Stimulated activated naive CD4-positive, alpha-beta T cell treated with Interleukin-2 at 50 U/mL for 16 hours (primary cell): Measurements from ENCODE around the gene CNPY1.

Source experiments
- DNase-seq: peaks from one replicate; lab custom pipeline; 2025; lab: John Stamatoyannopoulos, UW

Gene CNPY1

GRCh38 chr7:155489158-155489840 is 57.1 kb downstream of the CNPY1 start:
- no peak for DNase-seq

DNA sequence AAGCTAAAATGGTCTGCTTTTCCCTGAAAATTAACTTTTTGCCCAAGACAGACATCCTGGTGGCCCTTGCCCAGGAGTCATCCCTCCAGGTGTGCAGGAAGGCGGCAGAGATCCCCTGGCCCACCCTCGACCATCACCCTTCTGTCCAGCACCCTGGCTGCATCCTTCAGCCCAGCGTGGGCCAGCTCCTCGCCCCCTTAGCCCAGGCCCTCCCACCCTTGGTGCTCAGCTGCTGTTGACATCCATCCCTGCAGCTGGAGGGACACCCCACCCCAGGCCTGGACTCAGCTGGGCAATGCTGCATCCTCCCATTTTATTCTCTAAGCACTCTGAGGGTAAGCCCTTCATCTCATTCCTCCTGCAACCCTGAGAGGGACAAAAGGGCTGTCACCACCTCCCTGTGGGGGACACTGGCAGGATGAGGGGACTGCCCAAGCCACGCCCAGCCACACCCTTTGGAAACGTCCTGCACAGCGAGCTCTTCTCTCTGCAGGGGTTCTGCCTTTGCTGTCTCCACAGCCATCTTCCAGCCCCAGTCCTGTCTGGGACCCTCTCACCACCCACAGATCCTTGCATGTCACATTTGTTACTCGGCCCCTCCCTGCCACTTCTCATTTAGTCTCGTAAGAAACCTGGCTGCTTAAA is 57.8 kb downstream of the CNPY1 start:
- no peak for DNase-seq

DNA sequence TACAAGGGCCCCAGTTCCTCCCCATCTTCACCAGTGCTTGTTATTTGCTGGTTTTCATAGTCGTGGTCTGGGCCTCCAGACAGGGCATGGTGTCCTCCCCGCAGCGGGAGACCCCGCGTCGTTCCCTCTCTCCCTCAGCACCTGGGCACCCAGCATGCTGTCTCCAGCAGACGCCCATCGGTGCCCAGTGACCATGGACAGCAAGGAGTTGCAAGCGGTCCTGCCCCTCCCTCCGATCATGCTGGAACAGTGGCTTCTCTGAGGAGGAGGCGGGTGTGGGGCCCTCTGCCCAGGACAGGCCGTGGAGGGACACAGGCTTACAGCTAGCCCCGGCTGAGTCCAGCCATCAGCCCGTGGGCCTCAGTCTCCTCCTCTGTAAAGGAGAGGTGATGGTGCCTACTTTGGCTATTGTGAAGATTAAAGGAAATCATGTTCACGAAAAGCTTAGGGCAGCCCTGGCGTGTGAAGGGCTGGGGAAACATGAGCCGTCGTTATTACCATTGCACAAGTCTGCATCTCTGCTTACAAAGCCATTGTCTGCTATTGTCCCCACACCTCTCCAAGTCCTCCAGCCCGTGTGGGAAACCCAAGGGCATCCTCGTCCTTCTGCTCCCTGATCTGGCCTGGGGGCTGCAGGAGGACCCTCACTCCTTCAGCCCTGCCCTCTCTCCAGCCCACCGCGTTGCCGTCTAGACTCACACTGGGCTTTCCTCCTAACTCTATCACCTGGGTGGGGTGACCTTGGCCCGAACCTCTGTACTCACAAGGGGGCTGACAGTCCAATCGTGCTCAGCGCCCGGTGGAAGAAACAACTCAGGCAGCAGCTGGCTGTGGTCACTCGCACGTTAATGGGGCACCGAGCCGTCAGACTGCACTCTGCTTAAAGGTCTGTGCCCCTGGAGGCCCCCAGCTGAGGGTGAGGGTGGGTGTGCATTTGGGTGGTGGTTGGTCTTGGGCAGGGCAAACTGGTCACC is 58.6 kb downstream of the CNPY1 start:
- DNase-seq, result no peak

- DNase-seq, result no peak
Measured at GRCh38 chr7:155486783-155487508, 59.4 kb downstream of the CNPY1 start.

DNA sequence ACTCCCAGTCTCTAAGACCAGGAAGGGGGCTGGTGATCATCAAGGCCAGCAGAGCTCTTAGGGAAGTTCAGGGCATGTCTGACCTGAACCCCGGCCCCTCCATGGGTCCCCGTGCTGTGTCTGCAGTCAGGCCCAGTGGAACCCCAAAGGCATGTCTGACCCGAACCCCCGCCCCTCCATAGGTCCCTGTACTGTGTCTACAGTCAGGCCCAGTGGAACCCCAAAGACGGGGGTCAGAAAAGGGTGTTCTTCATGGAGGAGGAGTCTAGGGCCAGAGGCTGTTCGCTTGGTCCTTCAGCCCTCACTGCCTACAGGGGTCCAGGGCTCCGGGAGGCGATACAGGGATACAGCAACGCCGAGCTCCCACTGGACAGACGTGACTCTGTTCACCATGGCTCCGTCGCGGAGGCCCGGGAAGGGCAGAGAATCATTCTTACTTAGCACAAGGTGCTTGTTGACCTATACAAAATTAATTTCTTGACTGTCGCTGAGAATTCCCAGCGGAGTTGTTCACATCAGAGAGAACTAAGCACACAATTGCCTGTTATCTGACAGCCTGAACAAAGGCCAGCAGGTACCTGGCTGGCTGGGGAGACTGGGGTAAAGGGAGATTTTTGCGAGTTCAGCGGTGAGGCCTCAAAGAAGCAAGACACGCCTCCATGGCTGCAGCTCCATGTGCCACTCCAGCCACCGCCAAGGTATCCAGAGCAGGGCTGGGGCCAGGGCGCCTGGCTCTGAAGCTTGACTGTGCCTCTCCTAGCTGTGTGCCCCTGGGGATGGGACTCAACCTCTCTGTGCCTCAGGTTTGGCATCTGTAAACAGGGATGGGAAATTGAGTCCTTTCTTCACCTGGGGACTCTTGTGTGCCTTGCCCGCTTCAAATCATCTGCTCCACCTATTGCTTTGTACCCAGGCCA is 61.6 kb downstream of the CNPY1 start:
- no peak for DNase-seq

DNA sequence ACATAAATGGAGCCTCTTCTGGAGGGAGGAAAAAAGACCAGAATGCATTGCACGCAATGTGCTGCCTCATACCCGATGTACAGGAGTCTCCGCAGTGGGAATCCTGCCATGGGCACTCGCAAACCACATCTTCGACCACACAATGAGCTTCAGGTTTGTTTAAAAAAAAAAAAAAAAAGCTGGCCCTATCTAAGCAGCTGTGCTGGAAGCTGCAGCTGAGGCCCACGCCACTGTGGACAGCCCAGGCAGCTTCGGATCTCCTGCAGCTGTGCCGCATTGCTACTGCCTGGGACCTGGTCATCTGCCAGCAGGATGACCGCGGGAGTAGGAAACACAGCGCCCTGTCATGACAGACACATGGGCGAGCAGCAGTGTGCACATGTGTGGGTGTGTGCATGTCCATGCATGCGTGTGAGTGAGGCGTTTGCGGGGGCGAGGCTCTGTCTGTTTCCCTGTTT is 62.5 kb downstream of the CNPY1 start:
- no peak for DNase-seq

- DNase-seq, result no peak
Measured at GRCh38 chr7:155483245-155483644, 63.1 kb downstream of the CNPY1 start.

DNA sequence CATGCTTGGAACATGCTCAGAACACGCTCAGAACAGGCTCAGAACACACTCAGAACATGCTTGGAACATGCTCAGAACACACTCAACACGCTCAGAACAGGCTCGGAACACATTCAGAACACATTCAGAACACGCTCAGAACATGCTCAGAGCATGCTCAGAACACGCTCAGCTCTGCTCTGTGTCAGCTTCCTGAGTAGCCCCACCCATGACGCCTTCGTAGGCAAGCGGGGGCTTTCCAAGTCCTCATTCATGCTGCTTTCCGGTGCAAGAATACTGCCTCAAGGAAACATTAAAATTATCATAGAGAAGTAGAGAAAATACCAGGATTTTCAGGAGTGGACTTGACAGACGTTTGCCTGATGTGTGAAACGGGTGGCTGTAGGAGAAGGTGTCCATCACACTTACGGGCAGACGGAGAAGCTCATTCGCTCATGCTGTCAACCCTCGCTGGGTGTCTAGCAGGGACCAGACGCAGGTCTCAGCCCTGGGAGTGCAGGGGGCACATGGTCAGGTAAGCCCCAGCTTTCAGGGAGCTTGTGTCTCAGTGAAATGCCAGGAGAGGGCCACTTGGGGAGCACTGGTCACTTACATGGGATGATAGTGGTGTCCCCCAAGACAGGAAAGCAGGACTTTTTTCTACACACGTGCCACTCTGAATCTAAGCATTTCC is 63.7 kb downstream of the CNPY1 start:
- peak; percentile 12 for DNase-seq

GRCh38 chr7:155481764-155482163 is 64.6 kb downstream of the CNPY1 start:
- DNase-seq, result no peak

DNA sequence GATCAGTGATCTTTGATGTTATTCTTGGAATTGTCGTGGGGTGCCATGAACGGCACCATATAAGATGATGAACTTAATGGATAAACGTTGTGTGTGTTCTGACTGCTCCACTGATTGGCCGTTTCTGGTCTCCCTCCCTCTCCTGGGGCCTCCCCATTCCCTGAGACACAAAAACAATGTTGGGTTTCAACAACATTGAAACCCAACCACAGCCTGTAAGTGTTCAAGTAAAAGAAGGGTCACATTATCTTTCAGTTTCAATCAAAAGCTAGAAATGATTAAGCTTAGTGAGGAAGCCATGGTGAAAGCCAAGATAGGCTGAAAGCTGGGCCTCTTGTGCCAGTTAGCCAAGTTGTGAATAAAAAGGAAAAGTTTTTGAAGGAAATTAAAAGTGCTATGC is 68.9 kb downstream of the CNPY1 start:
- DNase-seq, result no peak

DNA sequence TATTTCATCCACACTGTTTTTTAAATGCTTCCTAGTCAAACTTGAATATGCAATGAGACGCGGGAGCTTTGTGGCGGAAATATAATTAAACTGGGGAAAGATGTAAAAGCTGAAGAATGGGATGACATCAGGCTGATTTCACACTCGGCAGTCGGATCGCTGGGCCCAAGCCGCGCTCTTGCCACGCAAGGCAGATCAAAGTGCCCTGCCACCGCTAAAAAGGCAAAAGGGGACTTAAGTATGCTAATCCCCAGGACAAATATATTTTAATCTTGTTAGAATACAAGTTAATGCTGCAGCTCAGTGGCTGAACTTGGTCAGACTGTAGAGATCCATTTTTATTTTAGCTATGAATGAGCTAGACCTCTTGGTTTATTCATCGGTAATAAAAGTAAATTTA is 74.6 kb downstream of the CNPY1 start:
- no peak for DNase-seq

GRCh38 chr7:155470686-155471638 is 75.4 kb downstream of the CNPY1 start:
- no peak for DNase-seq

GRCh38 chr7:155470186-155470487 is 76.2 kb downstream of the CNPY1 start:
- no peak for DNase-seq

GRCh38 chr7:155469311-155470185 is 76.8 kb downstream of the CNPY1 start:
- no peak for DNase-seq

- DNase-seq, result no peak
Measured at GRCh38 chr7:155468785-155469148, 77.6 kb downstream of the CNPY1 start.

DNA sequence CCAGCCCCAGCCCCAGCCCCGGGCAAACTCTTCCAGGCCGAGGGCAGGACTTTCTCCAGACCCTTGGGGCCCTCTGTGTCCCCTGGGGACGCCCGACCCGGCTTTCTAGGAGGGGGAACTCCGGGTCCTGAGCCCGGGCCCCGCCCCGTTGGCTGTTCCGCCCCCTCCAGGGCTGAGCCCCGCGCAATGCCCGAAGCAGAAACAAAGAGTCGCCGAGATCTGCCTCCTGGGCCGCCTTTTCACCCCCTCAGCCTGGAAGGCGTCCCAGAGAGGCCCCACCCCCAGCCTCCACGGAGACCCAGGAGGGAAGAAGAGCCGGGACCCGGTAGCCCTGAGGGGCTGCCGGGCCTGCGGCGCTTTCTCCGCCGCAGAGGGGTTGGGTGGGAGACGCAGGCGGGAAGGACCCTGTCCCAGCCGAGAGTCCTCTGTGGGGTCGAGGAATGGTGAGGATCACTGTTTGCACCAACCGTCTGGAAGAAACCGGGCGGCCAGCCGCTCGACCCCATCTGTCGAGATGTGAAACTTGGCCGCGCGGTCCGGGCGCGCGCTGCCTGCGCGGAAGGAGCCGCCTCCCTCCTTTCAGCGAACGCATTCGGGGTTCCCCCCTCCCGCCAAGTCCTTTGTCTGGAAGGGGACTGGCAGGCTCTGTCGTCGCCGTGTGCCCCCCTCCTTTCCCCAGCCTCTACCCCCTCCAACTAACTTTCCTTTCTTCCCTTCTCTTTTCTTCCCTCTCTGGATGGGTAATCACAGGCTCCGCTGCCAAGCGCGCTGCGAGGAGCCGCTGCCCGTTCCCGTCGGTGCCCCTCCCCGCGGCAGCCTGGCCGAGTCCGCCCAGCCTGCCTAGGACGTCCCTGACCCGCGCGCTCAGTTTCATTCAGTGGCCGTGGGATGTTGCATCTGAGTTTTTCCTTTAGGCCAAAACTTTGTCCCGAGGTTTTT is 78.2 kb downstream of the CNPY1 start:
- no peak for DNase-seq
